MCF 10A (cell line): ENCODE data around the gene STK11IP. TPM values are rescaled to one million over a fixed set of nuclear protein-coding genes. Genes with fewer than 3 reads are reported as not detected.

Source experiments
- BruUV-seq: library from RNA; stranded (reverse); fragments of 400-500 nt; replicated peaks from 2 replicates; lab custom pipeline; 2021; lab: Mats Ljungman, UMichigan
- CTCF ChIA-PET: fragments of 300-600 bp; sonication (Branson Sonifier 250); formaldehyde crosslinking; extraction: SDS; loops from one replicate; lab custom pipeline; 2021; ENCODE audit warnings: antibody characterized with exemption, inconsistent platforms; lab: Yijun Ruan, JAX
- POLR2A ChIA-PET: fragments of 300-600, 350-650 bp; sonication (Branson Sonifier 250); formaldehyde crosslinking; extraction: SDS; loops from one replicate; lab custom pipeline; 2020; ENCODE audit warnings: antibody characterized with exemption, inconsistent platforms; lab: Yijun Ruan, JAX
- DNase-seq: peaks from one replicate; pipeline ENCODE4 v3.0.0-alpha.2; 2018; ENCODE audit not compliant: unreplicated experiment
- H3K27ac Mint-ChIP-seq: one replicate; pipeline ENCODE4 v1.8.0; 2022; ENCODE audit warnings: mild to moderate bottlenecking, low read depth, mixed read lengths; ENCODE audit not compliant: unreplicated experiment
- H3K27me3 Mint-ChIP-seq: one replicate; pipeline ENCODE4 v1.8.0; 2022; ENCODE audit warnings: mixed read lengths; ENCODE audit not compliant: insufficient read depth, unreplicated experiment
- H3K36me3 Mint-ChIP-seq: one replicate; pipeline ENCODE4 v1.8.0; 2022; ENCODE audit warnings: mild to moderate bottlenecking, moderate library complexity, mixed read lengths; ENCODE audit not compliant: insufficient read depth, unreplicated experiment
- H3K4me1 Mint-ChIP-seq: one replicate; pipeline ENCODE4 v1.8.0; 2022; ENCODE audit warnings: mixed read lengths; ENCODE audit not compliant: insufficient read depth, unreplicated experiment
- H3K4me3 Mint-ChIP-seq: one replicate; pipeline ENCODE4 v1.8.0; 2022; ENCODE audit warnings: mild to moderate bottlenecking, moderate library complexity, mixed read lengths; ENCODE audit not compliant: unreplicated experiment
- H3K9me3 Mint-ChIP-seq: one replicate; pipeline ENCODE4 v1.8.0; 2022; ENCODE audit warnings: mixed read lengths; ENCODE audit not compliant: unreplicated experiment
- CTCF ChIP-seq: fragments of 200-600 bp; IDR thresholded peaks from one replicate; pipeline ENCODE4 v1.8.0; 2022; ENCODE audit warnings: antibody characterized with exemption, mild to moderate bottlenecking; ENCODE audit not compliant: unreplicated experiment
- intact Hi-C: fragments of 100-400 bp; cut with micrococcal nuclease; formaldehyde crosslinking; loops from 2 replicates; pipeline ENCODE4 v1.14.1; 2022
- total RNA-seq: library from RNA; stranded (reverse); gene quantifications from 2 replicates; pipeline ENCODE4 v1.2.3, GENCODE V29; 2022

STK11IP gene
- total RNA-seq, 1 experiment from 2014 or later: 26.5 TPM

- Mint-ChIP-seq H3K27me3 (no peaks in the 10 kb centered on the region), H3K4me3 (no peak overlapping the region), H3K36me3 (peaks cover 7% of the 10 kb centered on the region), H3K27ac (no peak overlapping the region), H3K9me3 (no peaks in the 10 kb centered on the region), H3K4me1 (peaks cover 14% of the 10 kb centered on the region)
- no peak for TF ChIP-seq CTCF
- ChIA-PET POLR2A (interaction anchor here (0.9 to 1.7 kb wide), 2 partner anchors 9 to 23 kb away, joined by 3 to 8 read pairs; partner anchors contain the start of gene STK11IP), CTCF (interaction anchor here (0.6 to 1.7 kb wide), 3 partner anchors 14 to 1303 kb away, joined by 3 to 6 read pairs (median 3); no protein-coding TSS in a partner anchor)
- DNase-seq: no peak
- intact Hi-C loops: no loop called here
- BruUV-seq: no TSS peak
Measured at GRCh38 chr2:219574484-219575311, 23.0 kb upstream of the STK11IP start.

GRCh38 chr2:219575566-219576504 is 21.8 kb upstream of the STK11IP start:
- no TSS peak for BruUV-seq
- intact Hi-C loops: no loop called here
- Mint-ChIP-seq H3K36me3 (peaks cover 7% of the 10 kb centered on the region), H3K4me3 (no peak overlapping the region), H3K27me3 (no peaks in the 10 kb centered on the region), H3K9me3 (no peaks in the 10 kb centered on the region), H3K27ac (no peak overlapping the region), H3K4me1 (peaks cover 14% of the 10 kb centered on the region)
- ChIA-PET POLR2A (no interaction called here), CTCF (interaction anchor here (0.6 to 1.5 kb wide), 3 partner anchors 15 to 27 kb away, joined by 3 to 4 read pairs (median 3); no protein-coding TSS in a partner anchor)
- no peak for DNase-seq
- no peak for TF ChIP-seq CTCF

- Mint-ChIP-seq H3K27me3 (no peaks in the 10 kb centered on the region), H3K4me3 (no peak overlapping the region), H3K9me3 (no peaks in the 10 kb centered on the region), H3K27ac (no peak overlapping the region), H3K36me3 (peaks cover 5% of the 10 kb centered on the region), H3K4me1 (peaks cover 12% of the 10 kb centered on the region)
- BruUV-seq: no TSS peak
- ChIA-PET POLR2A (interaction anchor here (1.2 to 1.4 kb wide), 2 partner anchors 9 to 17 kb away, joined by 3 to 4 read pairs; no protein-coding TSS in a partner anchor), CTCF (interaction anchor here (0.7 to 1.5 kb wide), 2 partner anchors 16 to 916 kb away, joined by 3 read pairs; no protein-coding TSS in a partner anchor)
- no peak for TF ChIP-seq CTCF
- intact Hi-C loops: no loop called here
- no peak for DNase-seq
Measured at GRCh38 chr2:219576505-219577388, 20.9 kb upstream of the STK11IP start.
